22Rv1 (cell line): ENCODE measurements around the gene RGL1.

ENCODE experiments used
- CTCF ChIP-seq: fragments of 450-650 bp; IDR thresholded peaks from 2 replicates; pipeline ENCODE4 v1.5.1; 2017; ENCODE audit warnings: mild to moderate bottlenecking
- ZFX ChIP-seq: fragments of 450-650 bp; IDR thresholded peaks from 2 replicates; pipeline ENCODE4 v1.6.1; 2017; ENCODE audit warnings: antibody characterized with exemption, borderline replicate concordance

- TF ChIP-seq CTCF (no peak), ZFX (no peak)
Observed at GRCh38 chr1:183760661-183761060, 44.3 kb upstream of the RGL1 start.
